KBM-7 (cell line): ENCODE measurements around the gene CCDC69.

ENCODE experiments used
- DNase-seq: peaks from one replicate; pipeline ENCODE4 v3.0.0-alpha.2; 2015
- in situ Hi-C: fragments of 300-500 bp; cut with MboI; formaldehyde crosslinking; loops from 2 replicates; pipeline ENCODE4 v1.14.3; 2020; ENCODE audit warnings: low sequenced_read_pairs, low pct_unique_long_range_greater_than_20kb, mixed read lengths

The CCDC69 gene

GRCh38 chr5:151225475-151225874 lies 1.6 kb upstream of the CCDC69 start:
- no peak for DNase-seq
- in situ Hi-C loops, result no loop called here

DNA sequence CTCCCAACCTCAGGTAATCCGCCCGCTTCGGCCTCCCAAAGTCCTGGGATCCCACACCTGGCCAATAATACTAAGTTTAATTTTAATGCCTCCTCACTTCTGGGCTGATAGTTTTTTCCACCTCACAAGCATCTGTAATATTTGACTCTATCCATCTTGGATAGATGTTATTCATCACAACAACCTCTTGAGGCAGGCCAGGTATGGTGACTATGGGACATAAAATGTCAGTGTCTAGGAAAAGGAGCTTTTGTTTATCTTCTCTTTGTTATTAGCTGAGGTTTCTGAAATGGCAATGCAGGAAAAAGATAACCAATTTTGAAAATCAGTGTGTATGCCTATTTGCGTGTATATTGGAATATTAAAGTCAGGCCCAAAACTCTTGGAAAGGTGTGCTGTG lies 1.2 kb upstream of the CCDC69 start:
- DNase-seq, result no peak
- in situ Hi-C loops, result no loop called here

- in situ Hi-C loops, result no loop called here
- DNase-seq, result peak; percentile 50
Observed at GRCh38 chr5:151224372-151224771, 480 bp upstream of the CCDC69 start.

- in situ Hi-C loops, result no loop called here
- DNase-seq, result peak; percentile 42
Observed at GRCh38 chr5:151222790-151223446, 974 bp downstream of the CCDC69 start.

DNA sequence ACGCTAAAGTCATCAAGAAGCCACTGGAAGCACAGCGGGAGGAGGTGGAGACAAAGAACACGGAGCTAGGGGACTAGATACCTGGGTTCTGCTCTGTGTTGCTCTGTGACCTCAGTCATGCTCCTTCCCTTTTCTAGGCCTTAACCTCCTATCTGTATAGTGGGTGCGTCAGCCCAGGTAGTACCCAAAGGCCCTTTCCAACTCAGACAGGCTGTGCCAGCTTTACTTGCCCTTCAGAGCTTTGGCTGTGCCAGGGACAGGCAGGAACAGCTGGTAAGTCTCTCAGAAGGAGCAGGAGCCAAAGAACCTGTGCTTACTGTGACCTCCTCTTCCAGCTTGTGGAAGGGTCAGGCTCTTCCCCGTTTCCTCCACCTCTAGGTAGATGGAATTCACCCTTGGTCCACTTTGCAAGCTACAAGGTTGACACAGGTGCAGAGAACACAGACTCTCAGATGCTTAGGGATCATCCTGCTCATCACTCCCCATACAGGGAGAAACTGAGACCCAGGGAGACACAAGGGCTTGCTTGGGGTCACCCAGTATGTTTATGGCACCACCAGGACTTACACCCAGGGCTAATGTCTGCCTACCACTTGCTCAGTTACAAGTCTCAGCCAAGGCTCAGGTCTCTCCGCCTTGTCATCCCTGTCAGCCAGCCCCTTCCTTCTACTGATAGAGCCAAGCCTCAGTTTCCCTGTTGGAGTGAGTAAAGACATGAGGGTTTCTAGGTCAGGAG lies 1.7 kb downstream of the CCDC69 start:
- in situ Hi-C loops, result no loop called here
- no peak for DNase-seq

- no peak for DNase-seq
- in situ Hi-C loops, result no loop called here
Observed at GRCh38 chr5:151221574-151221973, 2.3 kb downstream of the CCDC69 start.

DNA sequence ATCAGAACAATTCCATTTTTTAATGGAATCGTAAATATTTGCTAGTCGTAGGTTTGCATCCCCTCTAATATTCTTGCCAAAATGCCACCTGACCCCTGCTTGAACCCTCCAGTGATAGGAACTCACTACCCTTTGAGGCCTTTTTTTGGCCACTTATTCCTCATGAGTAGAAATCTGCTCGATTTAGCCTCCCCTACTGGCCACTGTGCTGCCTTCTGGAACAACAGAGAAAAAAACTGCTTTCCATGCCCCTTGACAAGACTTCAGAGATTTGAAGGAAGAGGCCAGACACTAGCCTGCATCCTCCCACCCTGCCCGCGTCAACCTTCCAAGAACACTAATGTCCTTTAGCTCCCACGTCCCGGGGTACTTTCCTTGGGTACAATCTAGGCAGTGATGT lies 4.1 kb downstream of the CCDC69 start:
- DNase-seq, result no peak

GRCh38 chr5:151219138-151219537 lies 4.8 kb downstream of the CCDC69 start:
- in situ Hi-C loops, result no loop called here
- no peak for DNase-seq

More for the DNA sequence above, 4.1 kb downstream of the CCDC69 start:
- in situ Hi-C loops, result no loop called here

DNA sequence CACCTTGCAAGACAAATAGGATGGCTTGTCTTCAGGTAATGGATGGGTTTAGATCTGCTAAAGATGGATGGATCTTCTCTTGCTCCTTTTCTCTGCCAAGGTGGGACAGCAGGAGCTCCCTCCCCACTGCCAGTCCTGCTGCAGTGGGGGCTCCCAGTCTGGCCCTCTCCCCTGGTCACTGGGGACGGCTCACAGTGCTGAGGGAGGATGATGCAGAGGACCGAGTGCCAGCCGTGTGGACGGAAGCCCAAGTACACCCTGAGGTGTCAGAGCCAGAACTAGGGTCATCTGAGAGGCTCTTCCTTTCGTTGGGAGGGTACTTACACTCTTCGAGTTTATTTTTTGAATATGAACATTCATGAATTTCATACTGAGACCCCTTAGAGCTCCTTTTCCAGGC lies 5.7 kb downstream of the CCDC69 start:
- in situ Hi-C loops, result no loop called here
- no peak for DNase-seq

GRCh38 chr5:151216781-151217180 lies 7.1 kb downstream of the CCDC69 start:
- DNase-seq, result no peak
- in situ Hi-C loops, result no loop called here

DNA sequence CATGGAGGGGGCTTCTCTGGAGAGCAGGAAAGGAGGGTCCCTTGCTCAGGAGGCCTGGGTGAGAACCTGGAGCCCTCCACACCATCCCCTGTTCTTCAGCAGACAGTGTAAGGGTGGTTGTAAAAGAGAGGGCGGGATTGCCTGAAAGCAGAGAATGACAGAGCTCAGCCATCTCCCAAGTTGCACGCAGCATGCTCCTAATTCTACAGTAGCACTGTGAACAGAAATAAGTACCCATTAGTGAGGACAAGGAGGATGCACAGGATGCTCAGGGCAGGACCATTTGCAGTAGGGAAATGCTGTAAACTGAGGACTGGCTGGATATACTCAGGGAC lies 8.4 kb downstream of the CCDC69 start:
- in situ Hi-C loops, result no loop called here
- no peak for DNase-seq

DNA sequence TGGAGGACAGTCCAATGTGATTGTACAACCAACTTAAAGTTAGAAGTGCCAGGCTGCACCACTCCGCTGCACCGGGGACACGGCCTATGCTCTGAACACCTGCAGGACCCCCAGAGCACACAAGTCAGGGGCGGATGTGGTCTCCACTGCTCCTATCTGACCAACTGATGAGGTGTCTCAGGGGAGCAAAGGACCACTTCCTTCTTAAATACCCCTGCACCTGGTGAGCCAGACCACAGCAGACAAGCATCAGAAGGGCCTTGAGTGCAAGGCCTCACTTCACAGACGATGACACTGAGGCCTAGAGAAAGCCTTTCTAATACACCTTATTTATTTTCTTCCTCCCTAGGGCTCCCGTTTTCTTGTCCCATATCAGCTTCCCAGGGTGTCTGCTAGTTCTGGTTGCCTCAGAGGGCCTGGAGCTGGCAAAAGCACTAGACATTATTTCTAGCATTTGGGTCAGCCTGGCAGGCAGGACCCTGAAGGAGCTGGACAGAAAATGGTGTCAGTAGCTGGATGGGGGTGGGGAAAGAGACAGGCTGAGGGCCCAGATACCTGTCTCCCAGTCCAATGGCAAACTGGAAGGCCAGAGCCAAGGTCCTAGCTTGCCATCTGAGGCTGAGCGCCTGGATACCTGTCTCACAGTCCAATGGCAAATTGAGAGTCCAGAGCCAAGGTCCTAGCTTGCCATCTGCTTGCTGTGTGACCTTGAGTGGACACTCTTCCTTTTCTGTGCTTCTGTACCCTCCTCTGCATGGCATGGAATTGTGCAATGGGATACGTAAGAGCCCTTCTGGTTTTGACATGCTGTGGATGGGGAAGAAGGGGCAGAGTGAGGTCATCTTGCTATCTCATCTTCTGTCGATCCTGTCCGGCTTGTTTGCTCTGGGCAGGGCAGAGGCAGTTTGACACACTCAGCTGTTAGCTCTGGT lies 9.0 kb downstream of the CCDC69 start:
- peak; percentile 26 for DNase-seq
- in situ Hi-C loops, result no loop called here

- DNase-seq, result peak; percentile 96
- in situ Hi-C loops, result no loop called here
Observed at GRCh38 chr5:151213803-151214613, 9.9 kb downstream of the CCDC69 start.

- DNase-seq, result no peak
- in situ Hi-C loops, result no loop called here
Observed at GRCh38 chr5:151212406-151212798, 11.5 kb downstream of the CCDC69 start.

GRCh38 chr5:151208481-151208914 lies 15.4 kb downstream of the CCDC69 start:
- DNase-seq, result peak; percentile 21
- in situ Hi-C loops, result no loop called here

GRCh38 chr5:151205411-151205810 lies 18.5 kb downstream of the CCDC69 start:
- in situ Hi-C loops, result no loop called here
- no peak for DNase-seq

DNA sequence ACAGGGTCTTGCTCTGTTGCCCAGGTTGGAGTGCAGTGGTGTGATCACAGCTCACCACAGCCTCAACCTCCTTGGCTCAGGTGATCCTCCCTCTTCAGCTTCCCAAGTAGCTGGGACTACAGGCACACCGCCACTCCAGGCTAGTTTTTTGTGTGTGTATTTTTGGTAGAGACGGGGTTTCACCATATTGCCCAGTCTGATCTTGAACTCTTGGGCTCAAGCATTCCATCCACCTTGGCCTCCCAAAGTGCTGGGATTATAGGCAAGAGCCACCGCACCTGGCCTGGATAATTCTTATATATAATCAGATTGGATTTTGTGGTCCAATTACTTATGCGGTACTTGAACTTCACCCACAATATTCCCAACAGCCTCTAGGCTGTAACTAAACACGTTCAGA lies 19.8 kb downstream of the CCDC69 start:
- in situ Hi-C loops, result no loop called here

GRCh38 chr5:151202381-151203139 lies 21.3 kb downstream of the CCDC69 start:
- in situ Hi-C loops, result no loop called here

More for the DNA sequence above, 19.8 kb downstream of the CCDC69 start:
- no peak for DNase-seq

More at GRCh38 chr5:151202381-151203139, 21.3 kb downstream of the CCDC69 start:
- DNase-seq, result no peak
